ENCODE measurements around the gene TAF9. TPM values are rescaled to one million over a fixed set of nuclear protein-coding genes. Genes with fewer than 3 reads are reported as not detected.
"Not testable (repeated sequence)": the region's sequence is repeated elsewhere in the genome, so short reads cannot be mapped to it uniquely, and the experiment has no call there.

Gene TAF9
- polyA plus RNA-seq, 1 donor, result 73.3 TPM

- DNase-seq, result no peak
- Histone ChIP-seq H3K9me3 (ENCODE audit: control insufficient read depth, low read depth, low read length) (no peaks in the 10 kb centered on the region), H3K27ac (ENCODE audit: low read length) (no peak overlapping the region), H3K27me3 (ENCODE audit: control insufficient read depth, insufficient read depth, low read length) (no peaks in the 10 kb centered on the region), H3K4me1 (ENCODE audit: control insufficient read depth, insufficient read depth, low read length) (no peaks in the 10 kb centered on the region), H3K4me3 (ENCODE audit: low read length) (no peak overlapping the region), H3K36me3 (ENCODE audit: control insufficient read depth, insufficient read depth, low read length) (no peaks in the 10 kb centered on the region)
- WGBS (ENCODE audit: insufficient coverage, low lambda C conversion rate), result no CpG with 5 or more reads among the region's 1 CpG
Measured at GRCh38 chr5:69343083-69343482, 26.2 kb downstream of the TAF9 start.

- DNase-seq, result no peak
- H3K27ac ChIP-seq (ENCODE audit: low read length), result no peak overlapping the region
- H3K9me3 ChIP-seq (ENCODE audit: control insufficient read depth, low read depth, low read length), result no peaks in the 10 kb centered on the region
- no peak overlapping the region for H3K4me3 ChIP-seq (ENCODE audit: low read length)
- H3K27me3 ChIP-seq (ENCODE audit: control insufficient read depth, insufficient read depth, low read length), result no peaks in the 10 kb centered on the region
- no CpG with 5 or more reads among the region's 4 CpGs for WGBS (ENCODE audit: insufficient coverage, low lambda C conversion rate)
- H3K4me1 ChIP-seq (ENCODE audit: control insufficient read depth, insufficient read depth, low read length), result peaks cover under 1% of the 10 kb centered on the region
- no peaks in the 10 kb centered on the region for H3K36me3 ChIP-seq (ENCODE audit: control insufficient read depth, insufficient read depth, low read length)
Measured at GRCh38 chr5:69341520-69342161, 27.7 kb downstream of the TAF9 start.

GRCh38 chr5:69335341-69335935 is 33.9 kb downstream of the TAF9 start:
- peak overlapping the region; percentile 90 for H3K27ac ChIP-seq (ENCODE audit: low read length)

GRCh38 chr5:69334793-69335268 is 34.5 kb downstream of the TAF9 start:
- WGBS (ENCODE audit: insufficient coverage, low lambda C conversion rate), result no CpG with 5 or more reads among the region's 18 CpGs
- H3K27me3 ChIP-seq (ENCODE audit: control insufficient read depth, insufficient read depth, low read length), result no peaks in the 10 kb centered on the region
- H3K4me1 ChIP-seq (ENCODE audit: control insufficient read depth, insufficient read depth, low read length), result peaks cover 25% of the 10 kb centered on the region
- H3K27ac ChIP-seq (ENCODE audit: low read length), result peak overlapping the region; percentile 70
- H3K9me3 ChIP-seq (ENCODE audit: control insufficient read depth, low read depth, low read length), result peaks cover 8% of the 10 kb centered on the region
- no peak overlapping the region for H3K4me3 ChIP-seq (ENCODE audit: low read length)
- no peaks in the 10 kb centered on the region for H3K36me3 ChIP-seq (ENCODE audit: control insufficient read depth, insufficient read depth, low read length)
- peak; percentile 63 to 68 for DNase-seq

More at GRCh38 chr5:69335341-69335935, 33.9 kb downstream of the TAF9 start:
- peaks cover 25% of the 10 kb centered on the region for H3K4me1 ChIP-seq (ENCODE audit: control insufficient read depth, insufficient read depth, low read length)
- no peaks in the 10 kb centered on the region for H3K36me3 ChIP-seq (ENCODE audit: control insufficient read depth, insufficient read depth, low read length)
- H3K4me3 ChIP-seq (ENCODE audit: low read length), result no peak overlapping the region
- peak; percentile 95 to 97 for DNase-seq
- H3K9me3 ChIP-seq (ENCODE audit: control insufficient read depth, low read depth, low read length), result peaks cover 8% of the 10 kb centered on the region
- no peaks in the 10 kb centered on the region for H3K27me3 ChIP-seq (ENCODE audit: control insufficient read depth, insufficient read depth, low read length)
- WGBS (ENCODE audit: insufficient coverage, low lambda C conversion rate), result 20% methylated on average over 1 of the region's 7 CpGs

GRCh38 chr5:69333668-69334315 is 35.5 kb downstream of the TAF9 start:
- no CpG with 5 or more reads among the region's 25 CpGs for WGBS (ENCODE audit: insufficient coverage, low lambda C conversion rate)
- H3K4me3 ChIP-seq (ENCODE audit: low read length); H3K27ac ChIP-seq (ENCODE audit: low read length); DNase-seq; H3K36me3 ChIP-seq (ENCODE audit: control insufficient read depth, insufficient read depth, low read length); H3K27me3 ChIP-seq (ENCODE audit: control insufficient read depth, insufficient read depth, low read length); H3K9me3 ChIP-seq (ENCODE audit: control insufficient read depth, low read depth, low read length): not testable (repeated sequence)
- H3K4me1 ChIP-seq (ENCODE audit: control insufficient read depth, insufficient read depth, low read length), result peaks cover 25% of the 10 kb centered on the region

GRCh38 chr5:69331528-69332445 is 37.5 kb downstream of the TAF9 start:
- Histone ChIP-seq H3K4me3 (ENCODE audit: low read length) (peak overlapping the region; percentile 80), H3K27me3 (ENCODE audit: control insufficient read depth, insufficient read depth, low read length) (no peaks in the 10 kb centered on the region), H3K36me3 (ENCODE audit: control insufficient read depth, insufficient read depth, low read length) (no peaks in the 10 kb centered on the region), H3K27ac (ENCODE audit: low read length) (peak overlapping the region; percentile 97), H3K4me1 (ENCODE audit: control insufficient read depth, insufficient read depth, low read length) (peaks cover 29% of the 10 kb centered on the region), H3K9me3 (ENCODE audit: control insufficient read depth, low read depth, low read length) (peaks cover 8% of the 10 kb centered on the region)
- 25% methylated on average over 8 of the region's 11 CpGs for WGBS (ENCODE audit: insufficient coverage, low lambda C conversion rate)
- DNase-seq, result peak; percentile 51 to 82

GRCh38 chr5:69329905-69330489 is 39.3 kb downstream of the TAF9 start:
- Histone ChIP-seq H3K9me3 (ENCODE audit: control insufficient read depth, low read depth, low read length) (peaks cover 8% of the 10 kb centered on the region), H3K4me1 (ENCODE audit: control insufficient read depth, insufficient read depth, low read length) (peaks cover 18% of the 10 kb centered on the region), H3K27me3 (ENCODE audit: control insufficient read depth, insufficient read depth, low read length) (no peaks in the 10 kb centered on the region), H3K4me3 (ENCODE audit: low read length) (no peak overlapping the region), H3K36me3 (ENCODE audit: control insufficient read depth, insufficient read depth, low read length) (no peaks in the 10 kb centered on the region), H3K27ac (ENCODE audit: low read length) (no peak overlapping the region)
- WGBS (ENCODE audit: insufficient coverage, low lambda C conversion rate), result no CpG with 5 or more reads among the region's 9 CpGs
- no peak for DNase-seq

- Histone ChIP-seq H3K4me3 (ENCODE audit: low read length) (no peak overlapping the region), H3K9me3 (ENCODE audit: control insufficient read depth, low read depth, low read length) (no peaks in the 10 kb centered on the region), H3K4me1 (ENCODE audit: control insufficient read depth, insufficient read depth, low read length) (peaks cover 12% of the 10 kb centered on the region), H3K27ac (ENCODE audit: low read length) (peak overlapping the region; percentile 4), H3K27me3 (ENCODE audit: control insufficient read depth, insufficient read depth, low read length) (no peaks in the 10 kb centered on the region), H3K36me3 (ENCODE audit: control insufficient read depth, insufficient read depth, low read length) (no peaks in the 10 kb centered on the region)
- peak; percentile 12 to 46 for DNase-seq
- WGBS (ENCODE audit: insufficient coverage, low lambda C conversion rate), result 78% methylated on average over 1 of the region's 1 CpG
Measured at GRCh38 chr5:69326365-69326764, 43.0 kb downstream of the TAF9 start.

- Histone ChIP-seq H3K4me1 (ENCODE audit: control insufficient read depth, insufficient read depth, low read length) (no peaks in the 10 kb centered on the region), H3K4me3 (ENCODE audit: low read length) (no peak overlapping the region), H3K36me3 (ENCODE audit: control insufficient read depth, insufficient read depth, low read length) (peaks cover 11% of the 10 kb centered on the region), H3K9me3 (ENCODE audit: control insufficient read depth, low read depth, low read length) (no peaks in the 10 kb centered on the region), H3K27me3 (ENCODE audit: control insufficient read depth, insufficient read depth, low read length) (no peaks in the 10 kb centered on the region), H3K27ac (ENCODE audit: low read length) (no peak overlapping the region)
- DNase-seq, result no peak
- 82% methylated on average over 2 of the region's 4 CpGs for WGBS (ENCODE audit: insufficient coverage, low lambda C conversion rate)
Measured at GRCh38 chr5:69317391-69317790, 51.9 kb downstream of the TAF9 start.

Data from large intestine (tissue), 3 donors.